IMR-90 (cell line): ENCODE data around the gene TMEM82.

Experiments used
- CEBPB ChIP-seq: IDR thresholded peaks from 2 replicates; pipeline ENCODE4 v1.6.1; 2012; ENCODE audit warnings: low read depth, low read length, improper control_type of control experiment
- CHD1 ChIP-seq: IDR thresholded peaks from 2 replicates; pipeline ENCODE4 v1.6.1; 2012; ENCODE audit warnings: low read depth, low read length, improper control_type of control experiment
- CTCF ChIP-seq: conservative IDR thresholded peaks from 2 replicates; pipeline ENCODE4 v1.5.1; 2012; ENCODE audit warnings: mild to moderate bottlenecking, low read depth, low read length, improper control_type of control experiment
- ELK1 ChIP-seq: fragments of 150-350 bp; IDR thresholded peaks from 2 replicates; pipeline ENCODE4 v1.6.1; 2016; ENCODE audit warnings: low read depth, mild to moderate bottlenecking, low read length, moderate library complexity, borderline replicate concordance
- FOS ChIP-seq: fragments of 150-350 bp; IDR thresholded peaks from 2 replicates; pipeline ENCODE4 v1.6.1; 2016; ENCODE audit warnings: low read depth, low read length
- MAFK ChIP-seq: IDR thresholded peaks from 2 replicates; pipeline ENCODE4 v1.6.1; 2012; ENCODE audit warnings: low read depth, low read length, improper control_type of control experiment
- MXI1 ChIP-seq: IDR thresholded peaks from 2 replicates; pipeline ENCODE4 v1.6.1; 2012; ENCODE audit warnings: low read depth, mild to moderate bottlenecking, low read length, moderate library complexity, borderline replicate concordance
- POLR2A ChIP-seq: IDR thresholded peaks from 2 replicates; pipeline ENCODE4 v1.6.1; 2012; ENCODE audit warnings: mild to moderate bottlenecking, low read depth, low read length
- RAD21 ChIP-seq: IDR thresholded peaks from 2 replicates; pipeline ENCODE4 v1.6.1; 2012; ENCODE audit warnings: low read length, improper control_type of control experiment
- RCOR1 ChIP-seq: IDR thresholded peaks from 2 replicates; pipeline ENCODE4 v1.6.1; 2012; ENCODE audit warnings: mild to moderate bottlenecking, low read length, improper control_type of control experiment; ENCODE audit not compliant: insufficient replicate concordance
- RFX5 ChIP-seq: IDR thresholded peaks from 2 replicates; pipeline ENCODE4 v1.8.0; 2012; ENCODE audit warnings: low read depth, mild to moderate bottlenecking, low read length, moderate library complexity
- SMC3 ChIP-seq: fragments of 150-350 bp; IDR thresholded peaks from 2 replicates; pipeline ENCODE4 v1.6.1; 2016; ENCODE audit warnings: low read depth, mild to moderate bottlenecking, antibody characterized with exemption, low read length, moderate library complexity
- USF2 ChIP-seq: fragments of 150-350 bp; IDR thresholded peaks from 2 replicates; pipeline ENCODE4 v1.6.1; 2017; ENCODE audit warnings: mild to moderate bottlenecking, antibody characterized with exemption, low read length, low read depth

GRCh38 chr1:15727021-15727420 lies 15.3 kb upstream of the TMEM82 start:
- TF ChIP-seq SMC3, result no peak
- no peak for TF ChIP-seq POLR2A
- no peak for TF ChIP-seq CTCF
- TF ChIP-seq RFX5, result no peak
- TF ChIP-seq CEBPB, result no peak
- no peak for TF ChIP-seq USF2
- TF ChIP-seq RAD21, result no peak
- TF ChIP-seq RCOR1, result no peak
- TF ChIP-seq MXI1, result no peak
- no peak for TF ChIP-seq FOS
- TF ChIP-seq CHD1, result no peak
- TF ChIP-seq ELK1, result no peak
- no peak for TF ChIP-seq MAFK
